K562 (cell line): ENCODE measurements around the gene TLE6. TPM values are rescaled to one million over a fixed set of nuclear protein-coding genes. Genes with fewer than 3 reads are reported as not detected.

Experiments used
- ATAC-seq: fragments of 200-7000 bp; cut with Tn5 transposase; 3 replicates; pipeline ENCODE4 v1.9.1; 2020; ENCODE audit warnings: moderate library complexity
- BruUV-seq: library from RNA; stranded (reverse); fragments of 400-500 nt; replicated peaks from 2 replicates; lab custom pipeline; 2021; lab: Mats Ljungman, UMichigan
- CTCF ChIA-PET: fragments of 300-600 bp; formaldehyde crosslinking; extraction: SDS; loops from one replicate; lab custom pipeline; 2021; ENCODE audit warnings: low intra/inter-chr PET ratio; lab: Yijun Ruan, JAX
- POLR2A ChIA-PET: fragments of 300-600, 350-650 bp; sonication (Branson Sonifier 250); formaldehyde crosslinking; extraction: SDS; loops from one replicate; lab custom pipeline; 2021; ENCODE audit warnings: antibody characterized with exemption, inconsistent platforms; lab: Yijun Ruan, JAX
- DNase-seq, 4 experiments: peaks; one replicate each; pipeline versions ENCODE4 v3.0.0 to v3.0.0-alpha.2; 2011 to 2018; ENCODE audit warnings: low spot score in 3 of 4, mixed read lengths in 3 of 4; ENCODE audit errors: extremely low read depth in 1 of 4
- FAIRE-seq: peaks from 2 replicates; lab custom pipeline; 2011; peaks lifted over from hg19 to GRCh38; lab: Jason Lieb, UNC
- H2AFZ ChIP-seq: 2 replicates; pipeline ENCODE4 v1.6.0; 2011; ENCODE audit warnings: low read depth, low read length, control low read depth, inconsistent platforms
- H3K27ac ChIP-seq: fragments of 200-600 bp; 3 replicates; pipeline ENCODE4 v1.8.0; 2011; ENCODE audit warnings: low read depth, mild to moderate bottlenecking, control low read depth, inconsistent platforms, low read length, moderate library complexity, mixed read lengths; ENCODE audit errors: extremely low read depth
- H3K27me3 ChIP-seq, 2 experiments: fragments of 300-600 bp in 1 of 2; 2 replicates in 1 of 2; 3 replicates in 1 of 2; pipeline versions ENCODE4 v1.6.0 to v1.8.0; 2011; ENCODE audit warnings: inconsistent platforms in 2 of 2, low read length in 2 of 2, mild to moderate bottlenecking in 1 of 2, mixed read lengths in 1 of 2, moderate library complexity in 1 of 2; ENCODE audit not compliant: control insufficient read depth in 2 of 2, insufficient read depth in 2 of 2
- H3K36me3 ChIP-seq: fragments of 300-600 bp; 3 replicates; pipeline ENCODE4 v1.8.0; 2011; ENCODE audit warnings: mild to moderate bottlenecking, low read length, inconsistent platforms; ENCODE audit not compliant: control insufficient read depth, insufficient read depth
- H3K4me1 ChIP-seq, 2 experiments: fragments of 200-600 bp in 1 of 2; replicated peaks in 1 of 2; 2 replicates in 1 of 2; 3 replicates in 1 of 2; pipeline versions ENCODE4 v1.5.1 to v1.8.0; 2011; ENCODE audit warnings: inconsistent platforms in 2 of 2, low read length in 2 of 2, mild to moderate bottlenecking in 1 of 2, mixed read lengths in 1 of 2, moderate library complexity in 1 of 2; ENCODE audit not compliant: control insufficient read depth in 2 of 2, insufficient read depth in 2 of 2
- H3K4me2 ChIP-seq: 2 replicates; pipeline ENCODE4 v1.6.1; 2011; ENCODE audit warnings: low read length, control low read depth, inconsistent platforms, mixed read lengths; ENCODE audit not compliant: insufficient read depth
- H3K4me3 ChIP-seq: fragments of 200-600 bp; sonication (generic), shearing (Covaris generic); 2 replicates; pipeline ENCODE4 v1.5.1; 2016; ENCODE audit warnings: control low read depth, inconsistent platforms
- H3K79me2 ChIP-seq: fragments of 200-600 bp; 3 replicates; pipeline ENCODE4 v1.8.0; 2011; ENCODE audit warnings: low read length, inconsistent platforms; ENCODE audit not compliant: control insufficient read depth, insufficient read depth
- H3K9ac ChIP-seq, 2 experiments: 2 replicates each; pipeline versions ENCODE4 v1.6.0 to v1.6.1; 2011; ENCODE audit warnings: low read depth in 2 of 2, low read length in 2 of 2, control low read depth in 1 of 2, inconsistent platforms in 1 of 2, mild to moderate bottlenecking in 1 of 2, mixed read lengths in 1 of 2; ENCODE audit not compliant: insufficient read depth in 1 of 2
- H3K9me1 ChIP-seq: one replicate; pipeline ENCODE4 v1.6.0; 2011; ENCODE audit warnings: inconsistent platforms, mild to moderate bottlenecking, low read length, moderate library complexity; ENCODE audit not compliant: control insufficient read depth, insufficient read depth
- H3K9me3 ChIP-seq: replicated peaks from 2 replicates; pipeline ENCODE4 v1.5.1; 2011; ENCODE audit warnings: low read depth, low read length, inconsistent platforms; ENCODE audit not compliant: control insufficient read depth, insufficient read depth
- H4K20me1 ChIP-seq: replicated peaks from 2 replicates; pipeline ENCODE4 v1.6.1; 2011; ENCODE audit warnings: low read length, inconsistent platforms, mixed read lengths; ENCODE audit not compliant: control insufficient read depth, insufficient read depth
- BCOR ChIP-seq: fragments of 450-650 bp; IDR thresholded peaks from 2 replicates; pipeline ENCODE4 v1.6.1; 2016
- CHD4 ChIP-seq: fragments of 200-600 bp; sonication (generic); IDR thresholded peaks from 3 replicates; pipeline ENCODE4 v1.6.1; 2012; ENCODE audit warnings: low read depth, mild to moderate bottlenecking, mixed read lengths, low read length, inconsistent platforms; ENCODE audit not compliant: insufficient read depth, insufficient replicate concordance, poor library complexity, severe bottlenecking
- EP300 ChIP-seq: IDR thresholded peaks from 2 replicates; pipeline ENCODE4 v1.6.1; 2012; ENCODE audit warnings: low read length, improper control_type of control experiment
- FOXM1 ChIP-seq, 2 experiments: fragments of 450-650 bp in 1 of 2; sonication (generic) in 1 of 2; formaldehyde crosslinking in 1 of 2; IDR thresholded peaks; 2 replicates each; pipeline versions ENCODE4 v1.6.1 to v1.9.0; 2017 to 2022; ENCODE audit warnings: low read depth in 2 of 2, mild to moderate bottlenecking in 2 of 2, missing genetic modification reagents in 1 of 2, moderate library complexity in 1 of 2
- HCFC1 ChIP-seq: IDR thresholded peaks from 2 replicates; pipeline ENCODE4 v1.6.1; 2012; ENCODE audit warnings: low read depth, low read length, improper control_type of control experiment
- HNRNPL ChIP-seq: fragments of 200-400 bp; formaldehyde crosslinking; IDR thresholded peaks from 2 replicates; pipeline ENCODE4 v1.6.1; 2017; ENCODE audit warnings: low read depth, mild to moderate bottlenecking, low read length
- HSF4 ChIP-seq: fragments of 250-450 bp; sonication (Bioruptor Pico); IDR thresholded peaks from 2 replicates; pipeline ENCODE4 v2.1.2; 2022; ENCODE audit warnings: mild to moderate bottlenecking, moderate library complexity, borderline replicate concordance
- KDM2B ChIP-seq: fragments of 250-450 bp; sonication (Bioruptor Pico); IDR thresholded peaks from 2 replicates; pipeline ENCODE4 v1.8.0; 2021; ENCODE audit warnings: mild to moderate bottlenecking, moderate library complexity
- MIER1 ChIP-seq: fragments of 450-650 bp; IDR thresholded peaks from 2 replicates; pipeline ENCODE4 v1.6.1; 2016; ENCODE audit warnings: antibody characterized with exemption, mild to moderate bottlenecking, low read depth
- POLR2A ChIP-seq: fragments of 450-650 bp; conservative IDR thresholded peaks from 2 replicates; pipeline ENCODE4 v1.6.1; 2016
- POLR2AphosphoS5 ChIP-seq: IDR thresholded peaks from 2 replicates; pipeline ENCODE4 v1.6.1; 2011; ENCODE audit warnings: mild to moderate bottlenecking, low read depth, low read length, moderate library complexity; ENCODE audit not compliant: control insufficient read depth, insufficient read depth
- SMARCA4 ChIP-seq: fragments of 450-650 bp; IDR thresholded peaks from 2 replicates; pipeline ENCODE4 v1.6.1; 2016
- SRF ChIP-seq, 2 experiments: fragments of 250-450, 450-650 bp in 1 of 2; sonication (Bioruptor Pico) in 1 of 2; sonication (generic) in 1 of 2; formaldehyde crosslinking; IDR thresholded peaks; 2 replicates each; pipeline versions ENCODE4 v1.5.0 to v1.5.1; 2020 to 2022; ENCODE audit warnings: mild to moderate bottlenecking in 1 of 2, missing genetic modification reagents in 1 of 2
- TARDBP ChIP-seq: fragments of 450-650 bp; IDR thresholded peaks from 2 replicates; pipeline ENCODE4 v1.6.1; 2016
- TCF7 ChIP-seq: sonication (generic); IDR thresholded peaks from 2 replicates; pipeline ENCODE4 v1.6.1; 2016; ENCODE audit warnings: antibody characterized with exemption, borderline replicate concordance
- TGIF2 ChIP-seq: sonication (generic); formaldehyde crosslinking; IDR thresholded peaks from 2 replicates; pipeline ENCODE4 v1.8.1; 2022; ENCODE audit warnings: mild to moderate bottlenecking, missing genetic modification reagents, moderate library complexity
- TOE1 ChIP-seq, 2 experiments: fragments of 450-650 bp in 1 of 2; sonication (generic) in 1 of 2; formaldehyde crosslinking in 1 of 2; IDR thresholded peaks; 2 replicates each; pipeline versions ENCODE4 v1.7.1 to v1.8.0; 2016 to 2022; ENCODE audit warnings: borderline replicate concordance in 2 of 2, mild to moderate bottlenecking in 2 of 2, antibody characterized with exemption in 1 of 2, inconsistent platforms in 1 of 2, low read depth in 1 of 2, missing genetic modification reagents in 1 of 2, moderate library complexity in 1 of 2
- YBX1 ChIP-seq: fragments of 450-650 bp; IDR thresholded peaks from 2 replicates; pipeline ENCODE4 v1.7.1; 2016; ENCODE audit warnings: mild to moderate bottlenecking
- YY1 ChIP-seq, 3 experiments: IDR thresholded peaks; 2 replicates each; pipeline ENCODE4 v1.6.1; 2011; ENCODE audit warnings: low read length in 2 of 3, mild to moderate bottlenecking in 2 of 3, moderate library complexity in 2 of 3, borderline replicate concordance in 1 of 3, control low read depth in 1 of 3, low read depth in 1 of 3; ENCODE audit not compliant: insufficient read depth in 3 of 3, insufficient replicate concordance in 2 of 3, control insufficient read depth in 1 of 3, insufficient read length in 1 of 3; ENCODE audit errors: extremely low read depth in 1 of 3
- ZBTB17 ChIP-seq: fragments of 450-650 bp; formaldehyde crosslinking; IDR thresholded peaks from 2 replicates; pipeline ENCODE4 v1.4.0; 2020; ENCODE audit warnings: mild to moderate bottlenecking
- ZNF766 ChIP-seq: fragments of 200-800 bp; sonication (Bioruptor generic); conservative IDR thresholded peaks from 2 replicates; pipeline ENCODE4 v1.6.1; 2016; ENCODE audit warnings: missing genetic modification characterization, missing compliant biosample characterization
- WGBS: fragments of 100-300 bp; shearing (Covaris generic); methylation state at CpG from one replicate; pipeline ENCODE4 v1.1.6; 2016; ENCODE audit warnings: low coverage, mixed read lengths; ENCODE audit not compliant: insufficient coverage; ENCODE audit errors: missing lambda C conversion rate; 5-methylcytosine and 5-hydroxymethylcytosine counted together
- in situ Hi-C: fragments of 300-500 bp; cut with MboI; formaldehyde crosslinking; loops from 4 replicates; pipeline ENCODE4 v1.15.0; 2018; ENCODE audit warnings: inconsistent platforms, mixed read lengths
- intact Hi-C: fragments of 100-400 bp; cut with micrococcal nuclease; formaldehyde crosslinking; loops from 2 replicates; pipeline ENCODE4 v1.14.2; 2022
- polyA plus RNA-seq, 8 experiments: library from polyadenylated mRNA; depleted of rRNA in 4 of 8; stranded (reverse) in 5 of 8; unstranded in 3 of 8; fragments of >200 nt; fragmentation: Nextera tagmentation in 2 of 8; fragmentation: Illumina TruSeq in 1 of 8; extraction: Ambion mirVana in 2 of 8; extraction: Trizol in 1 of 8; gene quantifications; 2 replicates each; pipeline versions ENCODE4 v1.2.1 to v1.2.3, GENCODE V29; 2011 to 2014; ENCODE audit warnings: inconsistent platforms in 1 of 8, missing spikeins in 1 of 8
- total RNA-seq, 7 experiments: library from RNA; depleted of rRNA in 6 of 7; stranded (reverse); fragments of >200 nt in 6 of 7; fragmentation: Illumina TruSeq in 2 of 7; extraction: Trizol in 2 of 7; gene quantifications; 2 replicates each; pipeline versions ENCODE4 v1.2.1 to v1.2.3, GENCODE V29; 2011 to 2021; ENCODE audit warnings: low replicate concordance in 1 of 7

The TLE6 gene
- total and polyA plus RNA-seq, 9 of the 15 experiments (the other 6 are each of a cell fraction or from before 2014, with no cell fraction given) = 1.1 to 6.1 (median 2.5) TPM

DNA sequence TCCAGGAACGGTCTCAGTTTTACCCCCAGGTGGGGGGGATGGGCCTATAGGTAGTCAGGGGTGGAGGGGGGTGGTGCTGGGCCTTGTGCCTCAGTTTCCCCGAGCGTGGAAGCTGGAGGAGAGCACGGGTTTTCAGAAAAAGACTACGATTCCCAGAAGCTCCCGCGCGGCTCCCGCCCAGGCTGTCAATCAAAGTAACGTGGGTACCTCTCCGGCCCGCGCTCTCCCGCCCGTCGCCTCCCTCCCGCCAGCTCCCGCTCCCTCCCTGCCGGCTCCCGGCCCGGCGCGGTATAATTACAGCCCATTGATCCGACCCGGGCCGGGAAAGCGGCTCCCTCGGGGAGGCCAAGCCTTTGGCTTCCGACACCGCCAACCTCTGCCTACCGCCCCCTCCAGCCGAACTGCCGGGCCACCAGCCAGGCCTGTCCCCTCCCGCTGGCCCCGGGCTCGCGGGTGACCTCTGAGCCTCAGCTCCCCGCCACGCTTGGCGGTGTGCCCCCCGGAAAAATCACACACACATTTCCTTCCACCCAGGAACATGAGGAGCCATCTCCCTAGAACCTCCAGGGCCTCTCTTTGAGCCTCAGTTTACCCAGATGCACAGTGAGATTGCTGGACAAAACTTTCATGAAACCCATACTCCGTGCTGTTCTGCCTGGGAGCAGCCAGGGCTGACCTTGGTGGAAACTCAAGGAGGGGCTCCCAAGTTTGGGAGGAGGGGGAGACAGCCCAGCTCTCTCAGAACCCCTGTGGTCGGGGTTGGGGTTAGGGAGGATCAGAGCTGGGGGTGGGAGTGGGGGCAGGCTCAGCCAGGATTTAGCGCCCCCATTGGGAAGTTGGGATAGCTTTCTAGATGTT lies 59.0 kb downstream of the TLE6 start:
- H3K9me1 ChIP-seq = no peaks in the 10 kb centered on the region
- intact Hi-C loops = loop anchor here (5.0 kb wide), 1 partner anchor 36 kb away; no protein-coding TSS in a partner anchor
- peaks cover 7% of the 10 kb centered on the region; the same call in 1 of the 3 replicates for H3K79me2 ChIP-seq
- DNase-seq = peak; percentile 78 to 94 (median 83)
- ChIA-PET POLR2A (interaction anchor here (0.5 to 2.9 kb wide), 21 partner anchors 9 to 560 kb away, joined by 3 to 21 read pairs (median 4); partner anchors contain the start of genes GADD45B, TLE6 and ZNF77), CTCF (no interaction called here)
- under 1% methylated on average over 27 of the region's 44 CpGs for WGBS
- peak overlapping the region; percentile 61 for H3K4me3 ChIP-seq
- H2AFZ ChIP-seq = peak overlapping the region; percentile 95
- no peaks in the 10 kb centered on the region for H3K27me3 ChIP-seq
- TSS peak; percentile 77 for BruUV-seq
- H3K4me2 ChIP-seq = peak overlapping the region; percentile 89
- peak overlapping the region; percentile 85 to 90 for H3K9ac ChIP-seq
- peak; percentile 67 for FAIRE-seq
- no peaks in the 10 kb centered on the region for H3K9me3 ChIP-seq
- peak overlapping the region; percentile 90 for H3K27ac ChIP-seq
- in situ Hi-C loops = no loop called here
- peaks cover 34 to 49% of the 10 kb centered on the region in 2 experiments for H3K4me1 ChIP-seq
- ATAC-seq = peak; percentile 83
- H3K36me3 ChIP-seq = no peaks in the 10 kb centered on the region
- no peaks in the 10 kb centered on the region for H4K20me1 ChIP-seq
- TF ChIP-seq FOXM1 (IDR thresholded peaks at IDR 0.05; ENCODE audit: low read depth) = no peak
- no peak for TF ChIP-seq FOXM1 (CRISPR knock-in tag; IDR thresholded peaks at IDR 0.05; ENCODE audit: low read depth)
- 0 out of 2 replicates have a peak, but pooled peaks have one; percentile 3 for TF ChIP-seq EP300
- TF ChIP-seq CHD4 = peak; percentile 4
- TF ChIP-seq HCFC1 = peak; percentile 91
- TF ChIP-seq BCOR = peak; percentile 59
- 0 out of 2 replicates have a peak, but pooled peaks have one; percentile 40 for TF ChIP-seq HNRNPL
- TF ChIP-seq TOE1 (IDR thresholded peaks at IDR 0.05; ENCODE audit: borderline replicate concordance) = peak; percentile 36; the same call in 1 of the 2 replicates
- TF ChIP-seq TOE1 (CRISPR knock-in tag; IDR thresholded peaks at IDR 0.05; ENCODE audit: borderline replicate concordance, low read depth) = no peak
- 0 out of 2 replicates have a peak, but pooled peaks have one; percentile 11 for TF ChIP-seq ZNF766 (CRISPR knock-in tag)
- no peak for TF ChIP-seq TARDBP
- peak; percentile 73 for TF ChIP-seq POLR2A
- 0 out of 2 replicates have a peak, but pooled peaks have one; percentile 56 for TF ChIP-seq KDM2B
- TF ChIP-seq ZBTB17 (CRISPR knock-in tag) = no peak
- no peak for TF ChIP-seq TGIF2
- TF ChIP-seq YY1 (IDR thresholded peaks at IDR 0.05; ENCODE audit: borderline replicate concordance in 1 of 3, control insufficient read depth in 1 of 3, extremely low read depth in 1 of 3, insufficient read depth in 3 of 3, insufficient read length in 1 of 3, insufficient replicate concordance in 2 of 3, low read depth in 1 of 3, low read length in 2 of 3) = peak in 2 of 3 experiments; percentile 21 to 52
- TF ChIP-seq POLR2AphosphoS5 = peak; percentile 46; the same call in 1 of the 2 replicates
- TF ChIP-seq YBX1 = no peak
- no peak for TF ChIP-seq HSF4 (CRISPR knock-in tag)
- peak in 1 of 2 experiments; percentile 77; a peak in 1 of 4 replicates for TF ChIP-seq SRF (CRISPR knock-in tag; IDR thresholded peaks at IDR 0.05)
- peak; percentile 38; the same call in 1 of the 2 replicates for TF ChIP-seq MIER1
- TF ChIP-seq SMARCA4 = 0 out of 2 replicates have a peak, but pooled peaks have one; percentile 44
- peak; percentile 22; the same call in 1 of the 2 replicates for TF ChIP-seq TCF7
